DOHH2 (cell line): Measurements from ENCODE around the gene MED25.

ENCODE experiments used
- EZH2phosphoT487 ChIP-seq: fragments of 200-600 bp; sonication (generic); IDR thresholded peaks from 2 replicates; pipeline ENCODE4 v1.6.1; 2017; ENCODE audit warnings: borderline replicate concordance, mild to moderate bottlenecking, antibody characterized with exemption, low read length, moderate library complexity, mixed read lengths
- TF ChIP-seq, protein P1 (sequence below): fragments of 200-600 bp; sonication (generic); IDR thresholded peaks from one replicate; pipeline ENCODE4 v1.5.1; 2014; ENCODE audit warnings: antibody characterized with exemption, mild to moderate bottlenecking, low read depth, low read length; ENCODE audit not compliant: poor library complexity, severe bottlenecking

DNA sequence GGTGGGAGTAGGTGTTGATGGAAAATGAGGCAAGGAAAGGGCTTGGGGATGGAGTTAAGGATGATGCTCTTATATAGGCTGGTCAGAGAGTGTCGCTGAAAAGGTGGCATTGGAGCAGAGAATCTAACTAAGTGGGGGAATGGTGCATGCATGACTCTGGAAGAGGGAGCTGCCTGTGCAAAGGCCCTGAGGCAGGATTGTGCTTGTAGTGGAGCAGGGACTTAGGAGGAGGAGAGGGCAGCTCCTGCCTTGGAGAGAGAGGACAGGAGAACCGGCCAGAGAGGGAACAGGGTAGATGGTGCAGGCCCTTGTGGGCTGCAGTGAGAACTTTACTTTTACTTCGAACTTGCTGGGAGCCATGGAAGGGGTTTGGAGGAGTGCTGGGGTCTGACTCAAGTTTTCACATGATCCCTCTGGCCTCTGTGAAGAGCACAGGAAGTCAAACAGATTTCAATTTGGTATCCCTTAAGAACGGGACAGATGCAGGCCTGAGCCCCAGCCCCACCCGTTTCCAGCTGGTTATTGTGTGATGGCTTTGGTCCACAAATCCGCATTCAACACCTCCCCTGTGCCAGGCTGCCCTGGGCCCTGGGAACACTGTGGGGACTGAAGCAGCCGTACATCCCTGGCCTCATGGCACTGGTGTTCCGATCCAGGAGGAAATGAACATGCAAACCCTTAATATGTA, 44.3 kb upstream of the MED25 start:
- TF ChIP-seq EZH2phosphoT487 = no peak
- TF ChIP-seq, protein P1, sequence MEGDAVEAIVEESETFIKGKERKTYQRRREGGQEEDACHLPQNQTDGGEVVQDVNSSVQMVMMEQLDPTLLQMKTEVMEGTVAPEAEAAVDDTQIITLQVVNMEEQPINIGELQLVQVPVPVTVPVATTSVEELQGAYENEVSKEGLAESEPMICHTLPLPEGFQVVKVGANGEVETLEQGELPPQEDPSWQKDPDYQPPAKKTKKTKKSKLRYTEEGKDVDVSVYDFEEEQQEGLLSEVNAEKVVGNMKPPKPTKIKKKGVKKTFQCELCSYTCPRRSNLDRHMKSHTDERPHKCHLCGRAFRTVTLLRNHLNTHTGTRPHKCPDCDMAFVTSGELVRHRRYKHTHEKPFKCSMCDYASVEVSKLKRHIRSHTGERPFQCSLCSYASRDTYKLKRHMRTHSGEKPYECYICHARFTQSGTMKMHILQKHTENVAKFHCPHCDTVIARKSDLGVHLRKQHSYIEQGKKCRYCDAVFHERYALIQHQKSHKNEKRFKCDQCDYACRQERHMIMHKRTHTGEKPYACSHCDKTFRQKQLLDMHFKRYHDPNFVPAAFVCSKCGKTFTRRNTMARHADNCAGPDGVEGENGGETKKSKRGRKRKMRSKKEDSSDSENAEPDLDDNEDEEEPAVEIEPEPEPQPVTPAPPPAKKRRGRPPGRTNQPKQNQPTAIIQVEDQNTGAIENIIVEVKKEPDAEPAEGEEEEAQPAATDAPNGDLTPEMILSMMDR = no peak
